Measurements from ENCODE around the gene ASGR2. TPM values are rescaled to one million over a fixed set of nuclear protein-coding genes. Genes with fewer than 3 reads are reported as not detected.
A peak's percentile ranks its signal among the peaks of the same experiment; 100 is the strongest.

ASGR2 gene
- total and polyA plus RNA-seq, 2 of the 13 experiments (the other 11 are each of a cell fraction or from before 2014, with no cell fraction given): 320 to 754 TPM

- peak; percentile 73; the same call in 1 of the 2 replicates for TF ChIP-seq DPF2 (CRISPR knock-in tag; IDR thresholded peaks at IDR 0.05; ENCODE audit: borderline replicate concordance, low read depth)
- TF ChIP-seq REL (CRISPR knock-in tag; conservative IDR thresholded peaks at IDR 0.05): peak; percentile 88
- TF ChIP-seq ZNF777 (CRISPR knock-in tag; IDR thresholded peaks at IDR 0.05): 0 out of 2 replicates have a peak, but pooled peaks have one; percentile 53
- TF ChIP-seq ZNF432 (CRISPR knock-in tag; IDR thresholded peaks at IDR 0.05; ENCODE audit: borderline replicate concordance): no peak
- TF ChIP-seq HOXA3 (CRISPR knock-in tag; IDR thresholded peaks at IDR 0.05): peak; percentile 97
- TF ChIP-seq ZNF75D (CRISPR knock-in tag; IDR thresholded peaks at IDR 0.05; ENCODE audit: borderline replicate concordance): peak; percentile 88; the same call in 1 of the 2 replicates
- TF ChIP-seq ZNF501 (CRISPR knock-in tag; IDR thresholded peaks at IDR 0.05): peak; percentile 40; the same call in 1 of the 2 replicates
- TF ChIP-seq IKZF1 (IDR thresholded peaks at IDR 0.05): no peak
- TF ChIP-seq ZBTB3 (CRISPR knock-in tag; IDR thresholded peaks at IDR 0.05; ENCODE audit: borderline replicate concordance, low read depth): peak; percentile 84; the same call in 1 of the 2 replicates
- no peak for TF ChIP-seq ZSCAN20 (CRISPR knock-in tag; IDR thresholded peaks at IDR 0.05; ENCODE audit: borderline replicate concordance)
- TF ChIP-seq ZNF235 (CRISPR knock-in tag; IDR thresholded peaks at IDR 0.05; ENCODE audit: borderline replicate concordance): peak; percentile 91; the same call in 1 of the 2 replicates
- TF ChIP-seq, protein P1, sequence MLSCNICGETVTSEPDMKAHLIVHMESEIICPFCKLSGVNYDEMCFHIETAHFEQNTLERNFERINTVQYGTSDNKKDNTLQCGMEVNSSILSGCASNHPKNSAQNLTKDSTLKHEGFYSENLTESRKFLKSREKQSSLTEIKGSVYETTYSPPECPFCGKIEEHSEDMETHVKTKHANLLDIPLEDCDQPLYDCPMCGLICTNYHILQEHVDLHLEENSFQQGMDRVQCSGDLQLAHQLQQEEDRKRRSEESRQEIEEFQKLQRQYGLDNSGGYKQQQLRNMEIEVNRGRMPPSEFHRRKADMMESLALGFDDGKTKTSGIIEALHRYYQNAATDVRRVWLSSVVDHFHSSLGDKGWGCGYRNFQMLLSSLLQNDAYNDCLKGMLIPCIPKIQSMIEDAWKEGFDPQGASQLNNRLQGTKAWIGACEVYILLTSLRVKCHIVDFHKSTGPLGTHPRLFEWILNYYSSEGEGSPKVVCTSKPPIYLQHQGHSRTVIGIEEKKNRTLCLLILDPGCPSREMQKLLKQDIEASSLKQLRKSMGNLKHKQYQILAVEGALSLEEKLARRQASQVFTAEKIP (CRISPR knock-in tag; IDR thresholded peaks at IDR 0.05; ENCODE audit: borderline replicate concordance): no peak
- peak; percentile 87; the same call in 1 of the 2 replicates for TF ChIP-seq ZNF256 (CRISPR knock-in tag; conservative IDR thresholded peaks at IDR 0.05)
- 0 out of 2 replicates have a peak, but pooled peaks have one; percentile 23 for TF ChIP-seq SIX1 (CRISPR knock-in tag; IDR thresholded peaks at IDR 0.05; ENCODE audit: borderline replicate concordance)
- peak; percentile 56 for TF ChIP-seq ZNF629 (CRISPR knock-in tag; conservative IDR thresholded peaks at IDR 0.05)
- no peak for TF ChIP-seq TAF1 (CRISPR knock-in tag; IDR thresholded peaks at IDR 0.05)
- TF ChIP-seq NFKB2 (CRISPR knock-in tag; IDR thresholded peaks at IDR 0.05; ENCODE audit: borderline replicate concordance): peak; percentile 99
- TF ChIP-seq NKX3-1 (CRISPR knock-in tag; IDR thresholded peaks at IDR 0.05): peak; percentile 74; the same call in 1 of the 2 replicates
- TF ChIP-seq REST (IDR thresholded peaks at IDR 0.05; ENCODE audit: borderline replicate concordance in 1 of 2, low read depth in 1 of 2, low read length in 2 of 2): no peak
- TF ChIP-seq HOXA9 (CRISPR knock-in tag; IDR thresholded peaks at IDR 0.05; ENCODE audit: borderline replicate concordance): peak; percentile 86; the same call in 1 of the 2 replicates
- peak; percentile 97 for TF ChIP-seq ZNF644 (CRISPR knock-in tag; IDR thresholded peaks at IDR 0.05; ENCODE audit: low read depth)
- TF ChIP-seq, protein P2, sequence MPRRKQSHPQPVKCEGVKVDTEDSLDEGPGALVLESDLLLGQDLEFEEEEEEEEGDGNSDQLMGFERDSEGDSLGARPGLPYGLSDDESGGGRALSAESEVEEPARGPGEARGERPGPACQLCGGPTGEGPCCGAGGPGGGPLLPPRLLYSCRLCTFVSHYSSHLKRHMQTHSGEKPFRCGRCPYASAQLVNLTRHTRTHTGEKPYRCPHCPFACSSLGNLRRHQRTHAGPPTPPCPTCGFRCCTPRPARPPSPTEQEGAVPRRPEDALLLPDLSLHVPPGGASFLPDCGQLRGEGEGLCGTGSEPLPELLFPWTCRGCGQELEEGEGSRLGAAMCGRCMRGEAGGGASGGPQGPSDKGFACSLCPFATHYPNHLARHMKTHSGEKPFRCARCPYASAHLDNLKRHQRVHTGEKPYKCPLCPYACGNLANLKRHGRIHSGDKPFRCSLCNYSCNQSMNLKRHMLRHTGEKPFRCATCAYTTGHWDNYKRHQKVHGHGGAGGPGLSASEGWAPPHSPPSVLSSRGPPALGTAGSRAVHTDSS (CRISPR knock-in tag; conservative IDR thresholded peaks at IDR 0.05): no peak
- peak; percentile 84; the same call in 1 of the 2 replicates for TF ChIP-seq ZNF761 (CRISPR knock-in tag; conservative IDR thresholded peaks at IDR 0.05)
- TF ChIP-seq ZMYM3 (CRISPR knock-in tag; IDR thresholded peaks at IDR 0.05): peak; percentile 76; the same call in 1 of the 2 replicates
These were observed 41.8 kb upstream of the ASGR2 start (continued) for GRCh38 chr17:7156342-7156940.
